K562 (cell line): ENCODE results near the gene POLR3E. TPM values are rescaled to one million over a fixed set of nuclear protein-coding genes. Genes with fewer than 3 reads are reported as not detected.

ENCODE experiments used
- AFF4 ChIP-seq: sonication (generic); formaldehyde crosslinking; IDR thresholded peaks from 2 replicates; pipeline ENCODE4 v1.8.0; 2023; ENCODE audit warnings: mild to moderate bottlenecking, missing genetic modification reagents
- KDM1A ChIP-seq, 2 experiments: fragments of 450-650 bp; IDR thresholded peaks; 2 replicates each; pipeline ENCODE4 v1.6.1; 2016; ENCODE audit warnings: mild to moderate bottlenecking in 2 of 2
- MAFF ChIP-seq: IDR thresholded peaks from 2 replicates; pipeline ENCODE4 v1.6.1; 2012; ENCODE audit warnings: low read length, improper control_type of control experiment
- PHF21A ChIP-seq: fragments of 450-650 bp; IDR thresholded peaks from 2 replicates; pipeline ENCODE4 v1.6.1; 2017; ENCODE audit warnings: low read depth, borderline replicate concordance
- SMAD4 ChIP-seq: fragments of 250-450 bp; sonication (Bioruptor Pico); conservative IDR thresholded peaks from 2 replicates; pipeline ENCODE4 v1.8.0; 2021; ENCODE audit warnings: inconsistent platforms, mild to moderate bottlenecking, moderate library complexity
- SMARCB1 ChIP-seq: IDR thresholded peaks from 2 replicates; pipeline ENCODE4 v1.6.1; 2011; ENCODE audit warnings: improper control_type of control experiment, low read depth; ENCODE audit not compliant: insufficient read length
- WHSC1 ChIP-seq: IDR thresholded peaks from one replicate; pipeline ENCODE4 v1.6.1; 2012; ENCODE audit warnings: low read length, control low read depth, inconsistent platforms
- ZNF124 ChIP-seq: sonication (generic); formaldehyde crosslinking; IDR thresholded peaks from 2 replicates; pipeline ENCODE4 v1.8.1; 2022; ENCODE audit warnings: missing genetic modification reagents
- ZNF174 ChIP-seq: fragments of 250-450 bp; sonication (Bioruptor Pico); IDR thresholded peaks from 2 replicates; pipeline ENCODE4 v1.4.0; 2020; ENCODE audit warnings: mild to moderate bottlenecking
- ZNF324 ChIP-seq: fragments of 250-450 bp; sonication (Bioruptor Pico); IDR thresholded peaks from 2 replicates; pipeline ENCODE4 v1.4.0; 2020; ENCODE audit warnings: mild to moderate bottlenecking
- ZNF347 ChIP-seq: fragments of 450-650 bp; formaldehyde crosslinking; IDR thresholded peaks from 2 replicates; pipeline ENCODE4 v1.4.0; 2020; ENCODE audit warnings: low read depth, mild to moderate bottlenecking, moderate library complexity
- ZNF408 ChIP-seq: fragments of 250-450 bp; sonication (Bioruptor Pico); IDR thresholded peaks from 2 replicates; pipeline ENCODE4 v1.4.0; 2020; ENCODE audit warnings: low read depth, mild to moderate bottlenecking, moderate library complexity
- ZNF644 ChIP-seq: fragments of 200-800 bp; sonication (Bioruptor generic); IDR thresholded peaks from 2 replicates; pipeline ENCODE4 v1.6.1; 2016; ENCODE audit warnings: low read depth, missing genetic modification characterization, missing compliant biosample characterization
- polyA plus RNA-seq, 8 experiments: library from polyadenylated mRNA; depleted of rRNA in 4 of 8; stranded (reverse) in 5 of 8; unstranded in 3 of 8; fragments of >200 nt; fragmentation: Nextera tagmentation in 2 of 8; fragmentation: Illumina TruSeq in 1 of 8; extraction: Ambion mirVana in 2 of 8; extraction: Trizol in 1 of 8; gene quantifications; 2 replicates each; pipeline versions ENCODE4 v1.2.1 to v1.2.3, GENCODE V29; 2011 to 2014; ENCODE audit warnings: inconsistent platforms in 1 of 8, missing spikeins in 1 of 8
- total RNA-seq, 7 experiments: library from RNA; depleted of rRNA in 6 of 7; stranded (reverse); fragments of >200 nt in 6 of 7; fragmentation: Illumina TruSeq in 2 of 7; extraction: Trizol in 2 of 7; gene quantifications; 2 replicates each; pipeline versions ENCODE4 v1.2.1 to v1.2.3, GENCODE V29; 2011 to 2021; ENCODE audit warnings: low replicate concordance in 1 of 7
- TF ChIP-seq, protein P1 (sequence below): fragments of 450-650 bp; IDR thresholded peaks from 2 replicates; pipeline ENCODE4 v1.6.1; 2014; ENCODE audit warnings: low read depth, mild to moderate bottlenecking, moderate library complexity, borderline replicate concordance
- TF ChIP-seq, protein P2 (sequence below): sonication (generic); formaldehyde crosslinking; IDR thresholded peaks from 2 replicates; pipeline ENCODE4 v1.8.1; 2023; ENCODE audit warnings: missing genetic modification reagents, mild to moderate bottlenecking, borderline replicate concordance
- TF ChIP-seq, protein P3 (sequence below): fragments of 450-650 bp; IDR thresholded peaks from 2 replicates; pipeline ENCODE4 v1.6.1; 2016; ENCODE audit warnings: antibody characterized with exemption

POLR3E gene
- total and polyA plus RNA-seq, 9 of the 15 experiments (the other 6 are each of a cell fraction or from before 2014, with no cell fraction given) = 17.7 to 151 (median 82.6) TPM

GRCh38 chr16:22297114-22297870, at the start of gene POLR3E (continued):
- TF ChIP-seq AFF4 (CRISPR knock-in tag) = peak; percentile 94
- TF ChIP-seq ZNF408 (CRISPR knock-in tag) = no peak
- TF ChIP-seq, protein P1, sequence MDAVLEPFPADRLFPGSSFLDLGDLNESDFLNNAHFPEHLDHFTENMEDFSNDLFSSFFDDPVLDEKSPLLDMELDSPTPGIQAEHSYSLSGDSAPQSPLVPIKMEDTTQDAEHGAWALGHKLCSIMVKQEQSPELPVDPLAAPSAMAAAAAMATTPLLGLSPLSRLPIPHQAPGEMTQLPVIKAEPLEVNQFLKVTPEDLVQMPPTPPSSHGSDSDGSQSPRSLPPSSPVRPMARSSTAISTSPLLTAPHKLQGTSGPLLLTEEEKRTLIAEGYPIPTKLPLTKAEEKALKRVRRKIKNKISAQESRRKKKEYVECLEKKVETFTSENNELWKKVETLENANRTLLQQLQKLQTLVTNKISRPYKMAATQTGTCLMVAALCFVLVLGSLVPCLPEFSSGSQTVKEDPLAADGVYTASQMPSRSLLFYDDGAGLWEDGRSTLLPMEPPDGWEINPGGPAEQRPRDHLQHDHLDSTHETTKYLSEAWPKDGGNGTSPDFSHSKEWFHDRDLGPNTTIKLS = peak; percentile 60; the same call in 1 of the 2 replicates
- peak in 1 of 2 experiments; percentile 30; a peak in 1 of 4 replicates for TF ChIP-seq KDM1A (IDR thresholded peaks at IDR 0.05)
- no peak for TF ChIP-seq ZNF324 (CRISPR knock-in tag)
- TF ChIP-seq, protein P2, sequence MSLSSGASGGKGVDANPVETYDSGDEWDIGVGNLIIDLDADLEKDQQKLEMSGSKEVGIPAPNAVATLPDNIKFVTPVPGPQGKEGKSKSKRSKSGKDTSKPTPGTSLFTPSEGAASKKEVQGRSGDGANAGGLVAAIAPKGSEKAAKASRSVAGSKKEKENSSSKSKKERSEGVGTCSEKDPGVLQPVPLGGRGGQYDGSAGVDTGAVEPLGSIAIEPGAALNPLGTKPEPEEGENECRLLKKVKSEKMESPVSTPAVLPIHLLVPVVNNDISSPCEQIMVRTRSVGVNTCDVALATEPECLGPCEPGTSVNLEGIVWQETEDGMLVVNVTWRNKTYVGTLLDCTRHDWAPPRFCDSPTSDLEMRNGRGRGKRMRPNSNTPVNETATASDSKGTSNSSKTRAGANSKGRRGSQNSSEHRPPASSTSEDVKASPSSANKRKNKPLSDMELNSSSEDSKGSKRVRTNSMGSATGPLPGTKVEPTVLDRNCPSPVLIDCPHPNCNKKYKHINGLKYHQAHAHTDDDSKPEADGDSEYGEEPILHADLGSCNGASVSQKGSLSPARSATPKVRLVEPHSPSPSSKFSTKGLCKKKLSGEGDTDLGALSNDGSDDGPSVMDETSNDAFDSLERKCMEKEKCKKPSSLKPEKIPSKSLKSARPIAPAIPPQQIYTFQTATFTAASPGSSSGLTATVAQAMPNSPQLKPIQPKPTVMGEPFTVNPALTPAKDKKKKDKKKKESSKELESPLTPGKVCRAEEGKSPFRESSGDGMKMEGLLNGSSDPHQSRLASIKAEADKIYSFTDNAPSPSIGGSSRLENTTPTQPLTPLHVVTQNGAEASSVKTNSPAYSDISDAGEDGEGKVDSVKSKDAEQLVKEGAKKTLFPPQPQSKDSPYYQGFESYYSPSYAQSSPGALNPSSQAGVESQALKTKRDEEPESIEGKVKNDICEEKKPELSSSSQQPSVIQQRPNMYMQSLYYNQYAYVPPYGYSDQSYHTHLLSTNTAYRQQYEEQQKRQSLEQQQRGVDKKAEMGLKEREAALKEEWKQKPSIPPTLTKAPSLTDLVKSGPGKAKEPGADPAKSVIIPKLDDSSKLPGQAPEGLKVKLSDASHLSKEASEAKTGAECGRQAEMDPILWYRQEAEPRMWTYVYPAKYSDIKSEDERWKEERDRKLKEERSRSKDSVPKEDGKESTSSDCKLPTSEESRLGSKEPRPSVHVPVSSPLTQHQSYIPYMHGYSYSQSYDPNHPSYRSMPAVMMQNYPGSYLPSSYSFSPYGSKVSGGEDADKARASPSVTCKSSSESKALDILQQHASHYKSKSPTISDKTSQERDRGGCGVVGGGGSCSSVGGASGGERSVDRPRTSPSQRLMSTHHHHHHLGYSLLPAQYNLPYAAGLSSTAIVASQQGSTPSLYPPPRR = no peak; the same call in 1 of the 2 replicates
- 0 out of 2 replicates have a peak, but pooled peaks have one; percentile 56 for TF ChIP-seq ZNF124 (CRISPR knock-in tag)
- TF ChIP-seq ZNF644 (tag) = peak; percentile 59; the same call in 1 of the 2 replicates
- no peak for TF ChIP-seq WHSC1
- TF ChIP-seq PHF21A = no peak; the same call in 1 of the 2 replicates
- no peak for TF ChIP-seq MAFF
- TF ChIP-seq ZNF347 (CRISPR knock-in tag) = no peak
- TF ChIP-seq, protein P3, sequence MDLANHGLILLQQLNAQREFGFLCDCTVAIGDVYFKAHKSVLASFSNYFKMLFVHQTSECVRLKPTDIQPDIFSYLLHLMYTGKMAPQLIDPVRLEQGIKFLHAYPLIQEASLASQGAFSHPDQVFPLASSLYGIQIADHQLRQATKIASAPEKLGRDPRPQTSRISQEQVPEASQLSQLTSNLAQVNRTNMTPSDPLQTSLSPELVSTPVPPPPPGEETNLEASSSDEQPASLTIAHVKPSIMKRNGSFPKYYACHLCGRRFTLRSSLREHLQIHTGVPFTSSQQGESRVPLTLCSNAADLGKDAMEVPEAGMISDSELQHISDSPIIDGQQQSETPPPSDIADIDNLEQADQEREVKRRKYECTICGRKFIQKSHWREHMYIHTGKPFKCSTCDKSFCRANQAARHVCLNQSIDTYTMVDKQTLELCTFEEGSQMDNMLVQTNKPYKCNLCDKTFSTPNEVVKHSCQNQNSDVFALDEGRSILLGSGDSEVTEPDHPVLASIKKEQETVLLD = no peak; the same call in 1 of the 2 replicates
- TF ChIP-seq SMAD4 (CRISPR knock-in tag) = peak; percentile 80; the same call in 1 of the 2 replicates
- TF ChIP-seq SMARCB1 = no peak
- no peak for TF ChIP-seq ZNF174 (CRISPR knock-in tag)
